K562 (cell line): ENCODE results near the gene APCDD1. TPM values are rescaled to one million over a fixed set of nuclear protein-coding genes. Genes with fewer than 3 reads are reported as not detected.

Experiments used
- ATAC-seq: fragments of 200-7000 bp; cut with Tn5 transposase; 3 replicates; pipeline ENCODE4 v1.9.1; 2020; ENCODE audit warnings: moderate library complexity
- BruUV-seq: library from RNA; stranded (reverse); fragments of 400-500 nt; replicated peaks from 2 replicates; lab custom pipeline; 2021; lab: Mats Ljungman, UMichigan
- CTCF ChIA-PET: fragments of 300-600 bp; formaldehyde crosslinking; extraction: SDS; loops from one replicate; lab custom pipeline; 2021; ENCODE audit warnings: low intra/inter-chr PET ratio; lab: Yijun Ruan, JAX
- POLR2A ChIA-PET: fragments of 300-600, 350-650 bp; sonication (Branson Sonifier 250); formaldehyde crosslinking; extraction: SDS; loops from one replicate; lab custom pipeline; 2021; ENCODE audit warnings: antibody characterized with exemption, inconsistent platforms; lab: Yijun Ruan, JAX
- DNase-seq, 4 experiments: peaks; one replicate each; pipeline versions ENCODE4 v3.0.0 to v3.0.0-alpha.2; 2011 to 2018; ENCODE audit warnings: low spot score in 3 of 4, mixed read lengths in 3 of 4; ENCODE audit errors: extremely low read depth in 1 of 4
- FAIRE-seq: peaks from 2 replicates; lab custom pipeline; 2011; peaks lifted over from hg19 to GRCh38; lab: Jason Lieb, UNC
- H2AFZ ChIP-seq: 2 replicates; pipeline ENCODE4 v1.6.0; 2011; ENCODE audit warnings: low read depth, low read length, control low read depth, inconsistent platforms
- H3K27ac ChIP-seq: fragments of 200-600 bp; 3 replicates; pipeline ENCODE4 v1.8.0; 2011; ENCODE audit warnings: low read depth, mild to moderate bottlenecking, control low read depth, inconsistent platforms, low read length, moderate library complexity, mixed read lengths; ENCODE audit errors: extremely low read depth
- H3K27me3 ChIP-seq, 2 experiments: fragments of 300-600 bp in 1 of 2; 2 replicates in 1 of 2; 3 replicates in 1 of 2; pipeline versions ENCODE4 v1.6.0 to v1.8.0; 2011; ENCODE audit warnings: inconsistent platforms in 2 of 2, low read length in 2 of 2, mild to moderate bottlenecking in 1 of 2, mixed read lengths in 1 of 2, moderate library complexity in 1 of 2; ENCODE audit not compliant: control insufficient read depth in 2 of 2, insufficient read depth in 2 of 2
- H3K36me3 ChIP-seq: fragments of 300-600 bp; 3 replicates; pipeline ENCODE4 v1.8.0; 2011; ENCODE audit warnings: mild to moderate bottlenecking, low read length, inconsistent platforms; ENCODE audit not compliant: control insufficient read depth, insufficient read depth
- H3K4me1 ChIP-seq, 2 experiments: fragments of 200-600 bp in 1 of 2; replicated peaks in 1 of 2; 2 replicates in 1 of 2; 3 replicates in 1 of 2; pipeline versions ENCODE4 v1.5.1 to v1.8.0; 2011; ENCODE audit warnings: inconsistent platforms in 2 of 2, low read length in 2 of 2, mild to moderate bottlenecking in 1 of 2, mixed read lengths in 1 of 2, moderate library complexity in 1 of 2; ENCODE audit not compliant: control insufficient read depth in 2 of 2, insufficient read depth in 2 of 2
- H3K4me2 ChIP-seq: 2 replicates; pipeline ENCODE4 v1.6.1; 2011; ENCODE audit warnings: low read length, control low read depth, inconsistent platforms, mixed read lengths; ENCODE audit not compliant: insufficient read depth
- H3K4me3 ChIP-seq: fragments of 200-600 bp; sonication (generic), shearing (Covaris generic); 2 replicates; pipeline ENCODE4 v1.5.1; 2016; ENCODE audit warnings: control low read depth, inconsistent platforms
- H3K79me2 ChIP-seq: fragments of 200-600 bp; 3 replicates; pipeline ENCODE4 v1.8.0; 2011; ENCODE audit warnings: low read length, inconsistent platforms; ENCODE audit not compliant: control insufficient read depth, insufficient read depth
- H3K9ac ChIP-seq, 2 experiments: 2 replicates each; pipeline versions ENCODE4 v1.6.0 to v1.6.1; 2011; ENCODE audit warnings: low read depth in 2 of 2, low read length in 2 of 2, control low read depth in 1 of 2, inconsistent platforms in 1 of 2, mild to moderate bottlenecking in 1 of 2, mixed read lengths in 1 of 2; ENCODE audit not compliant: insufficient read depth in 1 of 2
- H3K9me1 ChIP-seq: one replicate; pipeline ENCODE4 v1.6.0; 2011; ENCODE audit warnings: inconsistent platforms, mild to moderate bottlenecking, low read length, moderate library complexity; ENCODE audit not compliant: control insufficient read depth, insufficient read depth
- H3K9me3 ChIP-seq: replicated peaks from 2 replicates; pipeline ENCODE4 v1.5.1; 2011; ENCODE audit warnings: low read depth, low read length, inconsistent platforms; ENCODE audit not compliant: control insufficient read depth, insufficient read depth
- H4K20me1 ChIP-seq: replicated peaks from 2 replicates; pipeline ENCODE4 v1.6.1; 2011; ENCODE audit warnings: low read length, inconsistent platforms, mixed read lengths; ENCODE audit not compliant: control insufficient read depth, insufficient read depth
- ARNT ChIP-seq, 2 experiments: fragments of 450-650 bp; IDR thresholded peaks; 2 replicates each; pipeline ENCODE4 v1.6.1; 2016; ENCODE audit warnings: mild to moderate bottlenecking in 1 of 2
- CREM ChIP-seq: IDR thresholded peaks from 2 replicates; pipeline ENCODE4 v1.6.1; 2014; ENCODE audit warnings: antibody characterized with exemption, low read depth
- GABPB2 ChIP-seq: fragments of 250-450 bp; sonication (Bioruptor Pico); conservative IDR thresholded peaks from 2 replicates; pipeline ENCODE4 v1.5.1; 2021; ENCODE audit warnings: mild to moderate bottlenecking
- NR2C2 ChIP-seq, 2 experiments: fragments of 200-800 bp in 1 of 2; sonication (Bioruptor generic) in 1 of 2; sonication (generic) in 1 of 2; formaldehyde crosslinking in 1 of 2; IDR thresholded peaks; 2 replicates each; pipeline versions ENCODE4 v1.6.1 to v1.8.0; 2016 to 2022; ENCODE audit warnings: mild to moderate bottlenecking in 1 of 2, missing compliant biosample characterization in 1 of 2, missing genetic modification characterization in 1 of 2, missing genetic modification reagents in 1 of 2
- RAD21 ChIP-seq, 2 experiments: fragments of 250-450 bp in 1 of 2; fragments of 450-650 bp in 1 of 2; sonication (Bioruptor Pico) in 1 of 2; formaldehyde crosslinking in 1 of 2; IDR thresholded peaks in 1 of 2; conservative IDR thresholded peaks in 1 of 2; 2 replicates each; pipeline versions ENCODE4 v1.4.0 to v1.8.0; 2020 to 2022; ENCODE audit warnings: mild to moderate bottlenecking in 2 of 2, moderate library complexity in 1 of 2
- TAF7 ChIP-seq: fragments of 450-650 bp; IDR thresholded peaks from 2 replicates; pipeline ENCODE4 v1.6.1; 2016; ENCODE audit warnings: missing genetic modification characterization, missing compliant biosample characterization
- ZNF766 ChIP-seq: fragments of 200-800 bp; sonication (Bioruptor generic); conservative IDR thresholded peaks from 2 replicates; pipeline ENCODE4 v1.6.1; 2016; ENCODE audit warnings: missing genetic modification characterization, missing compliant biosample characterization
- WGBS: fragments of 100-300 bp; shearing (Covaris generic); methylation state at CpG from one replicate; pipeline ENCODE4 v1.1.6; 2016; ENCODE audit warnings: low coverage, mixed read lengths; ENCODE audit not compliant: insufficient coverage; ENCODE audit errors: missing lambda C conversion rate; 5-methylcytosine and 5-hydroxymethylcytosine counted together
- in situ Hi-C: fragments of 300-500 bp; cut with MboI; formaldehyde crosslinking; loops from 4 replicates; pipeline ENCODE4 v1.15.0; 2018; ENCODE audit warnings: inconsistent platforms, mixed read lengths
- intact Hi-C: fragments of 100-400 bp; cut with micrococcal nuclease; formaldehyde crosslinking; loops from 2 replicates; pipeline ENCODE4 v1.14.2; 2022
- polyA plus RNA-seq, 8 experiments: library from polyadenylated mRNA; depleted of rRNA in 4 of 8; stranded (reverse) in 5 of 8; unstranded in 3 of 8; fragments of >200 nt; fragmentation: Nextera tagmentation in 2 of 8; fragmentation: Illumina TruSeq in 1 of 8; extraction: Ambion mirVana in 2 of 8; extraction: Trizol in 1 of 8; gene quantifications; 2 replicates each; pipeline versions ENCODE4 v1.2.1 to v1.2.3, GENCODE V29; 2011 to 2014; ENCODE audit warnings: inconsistent platforms in 1 of 8, missing spikeins in 1 of 8
- total RNA-seq, 7 experiments: library from RNA; depleted of rRNA in 6 of 7; stranded (reverse); fragments of >200 nt in 6 of 7; fragmentation: Illumina TruSeq in 2 of 7; extraction: Trizol in 2 of 7; gene quantifications; 2 replicates each; pipeline versions ENCODE4 v1.2.1 to v1.2.3, GENCODE V29; 2011 to 2021; ENCODE audit warnings: low replicate concordance in 1 of 7
- TF ChIP-seq, protein P1 (sequence below), 3 experiments: IDR thresholded peaks in 2 of 3; conservative IDR thresholded peaks in 1 of 3; 2 replicates each; pipeline ENCODE4 v1.5.1; 2011 to 2012; ENCODE audit warnings: low read length in 3 of 3, mild to moderate bottlenecking in 3 of 3, control low read depth in 2 of 3, improper control_type of control experiment in 1 of 3, inconsistent platforms in 1 of 3, low read depth in 1 of 3, mixed read lengths in 1 of 3, moderate library complexity in 1 of 3; ENCODE audit not compliant: insufficient read depth in 2 of 3
- TF ChIP-seq, protein P2 (sequence below): fragments of 200-400 bp; formaldehyde crosslinking; IDR thresholded peaks from 2 replicates; pipeline ENCODE4 v1.6.1; 2017; ENCODE audit warnings: mild to moderate bottlenecking, low read depth, low read length, moderate library complexity

APCDD1 gene
- total and polyA plus RNA-seq, 9 of the 15 experiments (the other 6 are each of a cell fraction or from before 2014, with no cell fraction given): 0.07 TPM; not detected in 8

DNA sequence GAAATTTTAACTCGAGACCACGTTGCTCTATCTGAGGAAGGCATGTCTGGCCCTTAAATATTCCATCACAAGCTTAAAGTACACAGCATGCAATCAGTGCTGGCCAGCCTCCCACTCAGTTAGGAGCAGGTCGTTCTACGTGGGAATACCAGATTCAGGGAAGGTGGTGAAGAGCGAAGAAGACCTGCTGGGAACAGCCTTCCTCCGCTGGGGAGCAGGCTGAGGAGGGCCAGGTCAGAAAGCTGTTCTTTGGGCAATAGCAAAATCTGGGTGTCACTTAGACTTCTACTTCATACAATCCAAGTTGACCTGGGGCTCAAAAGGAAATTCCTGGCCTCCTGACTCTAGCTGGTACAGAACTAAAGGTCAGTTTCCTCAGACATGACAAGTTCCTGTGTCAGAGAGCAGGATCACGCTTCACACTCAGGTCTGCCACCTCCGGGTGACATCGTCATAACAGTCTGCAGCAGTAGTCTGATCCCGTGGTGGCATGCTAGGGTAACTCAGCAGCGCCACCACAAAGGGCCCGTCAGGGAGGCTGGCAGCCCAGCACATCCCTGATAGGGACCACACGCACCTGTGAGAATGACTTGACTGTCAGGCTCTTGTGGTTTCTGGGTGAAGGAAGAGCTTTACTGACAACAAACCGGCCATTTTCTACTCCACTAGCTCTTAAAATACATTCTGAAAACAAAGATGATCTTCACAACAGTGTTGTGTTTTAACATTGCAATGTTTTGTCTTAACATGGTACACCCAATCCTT lies 36.1 kb downstream of the APCDD1 start:
- no peaks in the 10 kb centered on the region for H4K20me1 ChIP-seq
- no peak overlapping the region for H3K27ac ChIP-seq
- in situ Hi-C loops: no loop called here
- no peak overlapping the region for H3K4me3 ChIP-seq
- H3K9me3 ChIP-seq: no peaks in the 10 kb centered on the region
- H2AFZ ChIP-seq: no peak overlapping the region
- DNase-seq (peak; percentile 33 to 59 (median 42)), FAIRE-seq (peak; percentile 66), ATAC-seq (peak; percentile 91)
- H3K4me1 ChIP-seq: no peaks in the 10 kb centered on the region
- H3K4me2 ChIP-seq: no peak overlapping the region
- POLR2A ChIA-PET: interaction anchor here (0.6 kb wide), 1 partner anchor 501 kb away, joined by 3 read pairs; no protein-coding TSS in a partner anchor
- no peaks in the 10 kb centered on the region for H3K9me1 ChIP-seq
- peaks cover 27 to 36% of the 10 kb centered on the region in 2 experiments for H3K27me3 ChIP-seq
- TF ChIP-seq GABPB2 (CRISPR knock-in tag): no peak
- TF ChIP-seq NR2C2 (CRISPR knock-in tag; IDR thresholded peaks at IDR 0.05): no peak
- peak; percentile 43; the same call in 1 of the 2 replicates for TF ChIP-seq NR2C2 (tag; IDR thresholded peaks at IDR 0.05)
- peak in 1 of 2 experiments; percentile 54; a peak in 2 of 4 replicates for TF ChIP-seq RAD21 (CRISPR knock-in tag; conservative IDR thresholded peaks at IDR 0.05 in 1 of 2, IDR thresholded peaks at IDR 0.05 in 1 of 2)
- TF ChIP-seq, protein P1, sequence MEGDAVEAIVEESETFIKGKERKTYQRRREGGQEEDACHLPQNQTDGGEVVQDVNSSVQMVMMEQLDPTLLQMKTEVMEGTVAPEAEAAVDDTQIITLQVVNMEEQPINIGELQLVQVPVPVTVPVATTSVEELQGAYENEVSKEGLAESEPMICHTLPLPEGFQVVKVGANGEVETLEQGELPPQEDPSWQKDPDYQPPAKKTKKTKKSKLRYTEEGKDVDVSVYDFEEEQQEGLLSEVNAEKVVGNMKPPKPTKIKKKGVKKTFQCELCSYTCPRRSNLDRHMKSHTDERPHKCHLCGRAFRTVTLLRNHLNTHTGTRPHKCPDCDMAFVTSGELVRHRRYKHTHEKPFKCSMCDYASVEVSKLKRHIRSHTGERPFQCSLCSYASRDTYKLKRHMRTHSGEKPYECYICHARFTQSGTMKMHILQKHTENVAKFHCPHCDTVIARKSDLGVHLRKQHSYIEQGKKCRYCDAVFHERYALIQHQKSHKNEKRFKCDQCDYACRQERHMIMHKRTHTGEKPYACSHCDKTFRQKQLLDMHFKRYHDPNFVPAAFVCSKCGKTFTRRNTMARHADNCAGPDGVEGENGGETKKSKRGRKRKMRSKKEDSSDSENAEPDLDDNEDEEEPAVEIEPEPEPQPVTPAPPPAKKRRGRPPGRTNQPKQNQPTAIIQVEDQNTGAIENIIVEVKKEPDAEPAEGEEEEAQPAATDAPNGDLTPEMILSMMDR (IDR thresholded peaks at IDR 0.05 in 2 of 3, conservative IDR thresholded peaks at IDR 0.05 in 1 of 3; ENCODE audit: insufficient read depth in 2 of 3, low read depth in 1 of 3, low read length in 3 of 3): peak; percentile 67 to 91 (median 71)
- TF ChIP-seq ZNF766: no peak
- TF ChIP-seq CREM: peak; percentile 65
- TF ChIP-seq ARNT (IDR thresholded peaks at IDR 0.05): no peak
- TF ChIP-seq, protein P2, sequence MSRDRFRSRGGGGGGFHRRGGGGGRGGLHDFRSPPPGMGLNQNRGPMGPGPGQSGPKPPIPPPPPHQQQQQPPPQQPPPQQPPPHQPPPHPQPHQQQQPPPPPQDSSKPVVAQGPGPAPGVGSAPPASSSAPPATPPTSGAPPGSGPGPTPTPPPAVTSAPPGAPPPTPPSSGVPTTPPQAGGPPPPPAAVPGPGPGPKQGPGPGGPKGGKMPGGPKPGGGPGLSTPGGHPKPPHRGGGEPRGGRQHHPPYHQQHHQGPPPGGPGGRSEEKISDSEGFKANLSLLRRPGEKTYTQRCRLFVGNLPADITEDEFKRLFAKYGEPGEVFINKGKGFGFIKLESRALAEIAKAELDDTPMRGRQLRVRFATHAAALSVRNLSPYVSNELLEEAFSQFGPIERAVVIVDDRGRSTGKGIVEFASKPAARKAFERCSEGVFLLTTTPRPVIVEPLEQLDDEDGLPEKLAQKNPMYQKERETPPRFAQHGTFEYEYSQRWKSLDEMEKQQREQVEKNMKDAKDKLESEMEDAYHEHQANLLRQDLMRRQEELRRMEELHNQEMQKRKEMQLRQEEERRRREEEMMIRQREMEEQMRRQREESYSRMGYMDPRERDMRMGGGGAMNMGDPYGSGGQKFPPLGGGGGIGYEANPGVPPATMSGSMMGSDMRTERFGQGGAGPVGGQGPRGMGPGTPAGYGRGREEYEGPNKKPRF: no peak
- no peak for TF ChIP-seq TAF7
- H3K36me3 ChIP-seq: no peaks in the 10 kb centered on the region
- CTCF ChIA-PET: no interaction called here
- no peaks in the 10 kb centered on the region for H3K79me2 ChIP-seq
- no TSS peak for BruUV-seq
- intact Hi-C loops: no loop called here
- H3K9ac ChIP-seq: no peak overlapping the region
- 3% methylated on average over 14 of the region's 14 CpGs for WGBS
